Measurements from ENCODE around the gene ADD1. TPM values are rescaled to one million over a fixed set of nuclear protein-coding genes. Genes with fewer than 3 reads are reported as not detected.
"Not testable (repeated sequence)": the region's sequence is repeated elsewhere in the genome, so short reads cannot be mapped to it uniquely, and the experiment has no call there.

The ADD1 gene
- total RNA-seq, 2 experiments from 2014 or later = 136 TPM

DNA sequence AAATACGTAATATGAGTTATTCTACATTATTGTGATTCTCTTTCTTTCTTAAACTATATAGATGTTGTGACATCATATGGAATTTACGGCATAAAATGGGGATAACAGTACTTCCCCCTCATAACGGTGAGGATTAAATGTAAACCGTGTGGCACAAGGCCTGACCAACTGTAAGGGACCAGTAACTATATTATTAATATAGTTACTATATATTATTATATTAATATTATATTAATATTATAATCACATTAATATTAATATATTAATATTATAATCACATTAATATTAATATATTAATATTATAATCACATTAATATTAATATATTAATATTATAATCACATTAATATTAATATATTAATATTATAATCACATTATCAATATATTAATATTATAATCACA lies 116.8 kb downstream of the ADD1 start:
- DNase-seq, H3K27ac Mint-ChIP-seq, H3K9me3 Mint-ChIP-seq, H3K27me3 Mint-ChIP-seq: not testable (repeated sequence)
- Mint-ChIP-seq H3K4me3 (peak overlapping the region; percentile 29), H3K4me1 (peaks cover 51% of the 10 kb centered on the region), H3K36me3 (peaks cover 46% of the 10 kb centered on the region)

GRCh38 chr4:2961421-2961810 lies 117.8 kb downstream of the ADD1 start:
- H3K4me1 Mint-ChIP-seq = peaks cover 43% of the 10 kb centered on the region
- no peaks in the 10 kb centered on the region for H3K9me3 Mint-ChIP-seq
- peak overlapping the region; percentile 89 for H3K4me3 Mint-ChIP-seq
- H3K36me3 Mint-ChIP-seq = peaks cover 36% of the 10 kb centered on the region
- DNase-seq = no peak
- H3K27me3 Mint-ChIP-seq = no peaks in the 10 kb centered on the region
- H3K27ac Mint-ChIP-seq = peak overlapping the region; percentile 79

GRCh38 chr4:2961811-2962441 lies 118.3 kb downstream of the ADD1 start:
- peak overlapping the region; percentile 79 for H3K27ac Mint-ChIP-seq
- peaks cover 33% of the 10 kb centered on the region for H3K36me3 Mint-ChIP-seq
- peaks cover 41% of the 10 kb centered on the region for H3K4me1 Mint-ChIP-seq
- peak overlapping the region; percentile 89 for H3K4me3 Mint-ChIP-seq
- DNase-seq = peak; percentile 68
- H3K9me3 Mint-ChIP-seq = no peaks in the 10 kb centered on the region
- H3K27me3 Mint-ChIP-seq = no peaks in the 10 kb centered on the region

DNA sequence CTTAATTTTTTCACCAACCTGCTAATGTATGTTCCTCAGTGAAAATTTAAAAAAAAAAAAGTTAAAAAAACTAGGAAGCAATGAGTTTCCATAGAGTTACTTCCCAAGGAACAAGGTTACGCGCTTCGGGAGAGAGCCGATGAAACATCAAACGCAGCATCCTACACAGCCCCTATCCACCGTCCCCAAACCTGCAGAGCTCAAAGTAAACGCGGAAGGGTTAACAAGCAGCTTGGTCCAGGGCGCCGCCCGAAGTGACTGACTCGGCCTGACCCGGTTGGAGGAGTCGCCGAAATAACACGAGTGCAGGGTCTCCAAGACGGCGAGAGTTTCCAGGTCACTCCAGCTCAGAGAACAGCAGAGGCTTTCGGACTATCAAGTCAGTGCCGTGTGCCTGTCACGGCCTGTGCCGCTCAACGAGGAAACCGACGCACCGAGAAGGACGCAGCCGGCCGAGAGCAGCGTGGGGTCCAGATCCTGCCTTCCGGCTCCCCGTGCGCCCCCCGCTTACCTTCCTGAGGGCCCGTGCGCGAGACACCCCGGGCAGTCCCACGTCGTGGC lies 119.0 kb downstream of the ADD1 start:
- Mint-ChIP-seq H3K27me3 (no peaks in the 10 kb centered on the region), H3K36me3 (peaks cover 30% of the 10 kb centered on the region), H3K27ac (peak overlapping the region; percentile 79), H3K9me3 (no peaks in the 10 kb centered on the region), H3K4me3 (peak overlapping the region; percentile 89), H3K4me1 (peaks cover 36% of the 10 kb centered on the region)
- DNase-seq = no peak

- Mint-ChIP-seq H3K27me3 (no peaks in the 10 kb centered on the region), H3K27ac (peak within 1 kb of the TSS; percentile 79), H3K4me1 (peaks cover 30% of the 10 kb centered on the region), H3K36me3 (peaks cover 24% of the 10 kb centered on the region), H3K9me3 (no peaks in the 10 kb centered on the region), H3K4me3 (peak within 1 kb of the TSS; percentile 89)
- peak; percentile 98 for DNase-seq
These were observed 119.7 kb downstream of the ADD1 start, which contains the start of the genes GRK4 and NOP14 for GRCh38 chr4:2963175-2963965. GRK4 (plus strand) TSS chr4:2963571; CDS start chr4:2964071, 500 bp downstream. NOP14 (minus strand) TSS chr4:2963406; CDS start chr4:2963319, 87 bp downstream.

- Mint-ChIP-seq H3K4me3 (peak overlapping the region; percentile 89), H3K4me1 (peaks cover 24% of the 10 kb centered on the region), H3K27ac (peak overlapping the region; percentile 10), H3K27me3 (no peaks in the 10 kb centered on the region), H3K9me3 (no peaks in the 10 kb centered on the region), H3K36me3 (peaks cover 19% of the 10 kb centered on the region)
- DNase-seq = no peak
These were observed 120.4 kb downstream of the ADD1 start for GRCh38 chr4:2963966-2964471.

DNA sequence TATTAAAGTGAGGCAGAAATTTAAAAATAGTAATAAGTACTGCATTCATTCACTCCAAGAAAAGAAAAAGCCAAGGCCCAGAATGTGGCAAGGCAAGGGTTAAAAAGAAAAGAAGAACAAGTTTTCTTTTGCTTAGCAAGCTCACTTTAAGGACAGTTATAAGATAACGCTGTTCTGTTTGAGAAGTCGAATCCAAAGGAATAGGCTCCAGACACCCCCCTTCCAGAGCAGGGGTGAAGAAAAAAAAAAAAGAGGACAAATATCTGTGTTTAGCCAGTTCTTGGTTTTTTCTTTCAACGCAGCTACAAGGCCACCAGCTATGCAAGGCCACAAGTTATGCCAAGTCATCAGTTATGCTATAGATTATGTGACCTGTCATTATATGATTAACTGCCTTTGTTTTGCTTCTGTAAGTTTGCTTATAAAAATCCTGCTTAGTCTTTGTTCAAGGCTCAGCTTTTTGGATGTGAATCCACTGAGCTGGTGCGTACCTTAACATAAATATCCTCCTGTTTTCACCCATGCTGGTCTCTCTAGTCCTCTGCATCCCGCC lies 121.1 kb downstream of the ADD1 start:
- Mint-ChIP-seq H3K9me3 (no peaks in the 10 kb centered on the region), H3K4me1 (peaks cover 18% of the 10 kb centered on the region), H3K27me3 (no peaks in the 10 kb centered on the region), H3K36me3 (peaks cover 14% of the 10 kb centered on the region), H3K27ac (peak overlapping the region; percentile 10), H3K4me3 (peak overlapping the region; percentile 89)
- no peak for DNase-seq

DNA sequence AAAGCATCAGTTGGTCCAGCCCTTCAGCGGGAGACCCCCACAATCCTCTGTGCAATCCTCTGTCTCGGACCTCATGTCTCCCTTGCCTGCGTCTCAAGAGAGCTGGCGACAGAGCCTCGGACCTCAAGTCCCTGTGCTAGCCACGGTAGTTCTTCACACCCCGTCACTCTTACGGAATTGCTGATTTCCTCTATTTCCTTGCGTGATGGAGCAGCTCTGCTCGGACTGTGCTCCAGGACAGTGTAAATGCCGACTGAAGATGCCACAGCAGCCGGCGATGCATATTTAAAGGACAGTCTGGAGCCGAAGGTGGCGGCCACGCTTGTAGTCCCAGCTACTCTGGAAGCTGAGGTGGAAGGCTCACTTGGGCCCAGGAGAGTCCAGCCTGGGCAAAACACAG lies 121.6 kb downstream of the ADD1 start:
- Mint-ChIP-seq H3K4me3 (no peak overlapping the region), H3K36me3 (peaks cover 12% of the 10 kb centered on the region), H3K27ac (no peak overlapping the region), H3K9me3 (no peaks in the 10 kb centered on the region), H3K27me3 (no peaks in the 10 kb centered on the region), H3K4me1 (peaks cover 14% of the 10 kb centered on the region)
- DNase-seq = no peak

DNA sequence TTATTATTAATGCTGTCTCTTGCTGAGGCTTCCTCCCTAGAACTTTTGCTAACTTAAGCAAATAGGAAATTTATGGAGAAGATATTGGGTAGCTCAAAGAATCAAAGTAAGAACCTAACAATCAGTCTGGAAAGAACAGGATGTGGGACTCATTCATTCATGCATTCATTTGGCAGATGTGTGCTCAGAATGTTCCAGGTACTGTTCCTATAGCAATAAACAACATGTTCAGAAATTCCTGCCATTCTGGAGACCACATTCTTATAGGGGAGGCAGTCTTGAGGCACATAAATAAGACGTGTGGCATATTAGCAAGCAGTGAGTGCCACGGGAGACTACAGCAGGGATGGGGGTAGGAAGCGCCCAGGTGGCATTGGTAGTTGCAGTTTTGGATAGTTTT lies 124.7 kb downstream of the ADD1 start:
- Mint-ChIP-seq H3K27ac (no peak overlapping the region), H3K4me3 (no peak overlapping the region), H3K27me3 (no peaks in the 10 kb centered on the region), H3K36me3 (no peaks in the 10 kb centered on the region), H3K9me3 (no peaks in the 10 kb centered on the region), H3K4me1 (peaks cover 5% of the 10 kb centered on the region)
- no peak for DNase-seq

- DNase-seq = no peak
- Mint-ChIP-seq H3K4me1 (no peaks in the 10 kb centered on the region), H3K36me3 (no peaks in the 10 kb centered on the region), H3K27me3 (no peaks in the 10 kb centered on the region), H3K4me3 (no peak overlapping the region), H3K9me3 (no peaks in the 10 kb centered on the region), H3K27ac (no peak overlapping the region)
These were observed 127.6 kb downstream of the ADD1 start for GRCh38 chr4:2971275-2971674.

- H3K36me3 Mint-ChIP-seq = no peaks in the 10 kb centered on the region
- H3K27ac Mint-ChIP-seq = no peak overlapping the region
- H3K4me1 Mint-ChIP-seq = no peaks in the 10 kb centered on the region
- H3K4me3 Mint-ChIP-seq = no peak overlapping the region
- peaks cover 4% of the 10 kb centered on the region for H3K9me3 Mint-ChIP-seq
- H3K27me3 Mint-ChIP-seq = no peaks in the 10 kb centered on the region
- no peak for DNase-seq
These were observed 133.8 kb downstream of the ADD1 start for GRCh38 chr4:2977211-2978088.

Data from activated naive CD8-positive, alpha-beta T cell treated with anti-CD3 and anti-CD28 coated beads for 36 hours (primary cell).